Subcutaneous preadipocyte (primary cell): ENCODE results near the gene PGA5. TPM values are rescaled to one million over a fixed set of nuclear protein-coding genes. Genes with fewer than 3 reads are reported as not detected.

Source experiments
- total RNA-seq: library from RNA; depleted of rRNA; stranded (reverse); fragments of >200 nt; gene quantifications from 2 replicates; pipeline ENCODE4 v1.2.3, GENCODE V29; 2012

PGA5 gene
- total RNA-seq, result 0.37 and 0.39 TPM in 2 replicates

DNA sequence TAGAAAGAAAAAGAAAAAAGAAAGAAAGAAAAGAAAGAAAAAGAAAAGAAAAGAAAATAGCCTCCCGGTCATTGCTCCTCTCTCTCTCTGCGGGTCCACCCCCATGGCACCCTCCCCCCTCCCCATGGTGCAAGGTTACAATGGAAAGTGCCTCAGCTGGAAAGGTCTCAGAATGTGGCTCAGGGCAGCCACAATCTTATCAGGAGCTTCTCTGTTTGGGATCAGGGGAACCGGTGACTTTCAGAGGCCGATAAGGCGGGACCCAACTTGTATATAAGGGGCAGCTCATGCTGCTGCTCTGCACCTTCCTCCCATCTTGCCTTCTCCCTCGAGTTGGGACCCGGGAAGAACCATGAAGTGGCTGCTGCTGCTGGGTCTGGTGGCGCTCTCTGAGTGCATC is at the start of gene PGA5:
Gene PGA5, plus strand, starts transcription at position 301 of the 400 bp plus-strand sequence. Its CDS starts 52 bp downstream, at position 353.

DNA sequence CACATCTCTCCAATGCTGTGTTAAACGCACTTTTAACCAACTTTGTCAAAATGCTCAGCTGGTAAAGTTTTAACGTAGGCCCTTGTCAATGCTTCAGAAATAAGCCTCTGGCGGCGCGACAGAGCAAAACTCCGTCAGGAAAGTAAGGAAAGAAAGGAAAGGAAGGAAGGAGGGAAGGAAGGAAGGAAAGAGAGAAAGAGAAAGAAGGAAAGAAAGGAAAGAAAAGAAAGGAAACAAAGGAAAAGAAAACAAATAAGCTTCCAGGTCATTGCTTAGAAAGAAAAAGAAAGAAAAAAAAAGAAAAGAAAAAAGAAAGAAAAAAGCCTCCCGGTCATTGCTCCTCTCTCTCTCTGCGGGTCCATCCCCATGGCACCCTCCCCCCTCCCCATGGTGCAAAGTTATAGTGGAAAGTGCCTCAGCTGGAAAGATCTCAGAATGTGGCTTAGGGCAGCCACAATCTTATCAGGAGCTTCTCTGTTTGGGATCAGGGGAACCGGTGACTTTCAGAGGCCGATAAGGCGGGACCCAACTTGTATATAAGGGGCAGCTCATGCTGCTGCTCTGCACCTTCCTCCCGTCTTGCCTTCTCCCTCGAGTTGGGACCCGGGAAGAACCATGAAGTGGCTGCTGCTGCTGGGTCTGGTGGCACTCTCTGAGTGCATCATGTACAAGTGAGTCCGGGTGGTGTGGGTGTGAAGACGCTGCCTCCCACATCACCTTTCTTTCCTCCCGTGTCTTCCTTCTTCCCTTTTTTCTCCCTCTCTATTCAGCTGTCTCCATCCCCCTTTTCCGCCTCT is 37.8 kb upstream of the PGA5 start, which contains the start of gene PGA3:
Gene PGA3, plus strand, starts transcription at position 566 of the 797 bp plus-strand sequence. Its CDS starts 50 bp downstream, at position 616.

DNA sequence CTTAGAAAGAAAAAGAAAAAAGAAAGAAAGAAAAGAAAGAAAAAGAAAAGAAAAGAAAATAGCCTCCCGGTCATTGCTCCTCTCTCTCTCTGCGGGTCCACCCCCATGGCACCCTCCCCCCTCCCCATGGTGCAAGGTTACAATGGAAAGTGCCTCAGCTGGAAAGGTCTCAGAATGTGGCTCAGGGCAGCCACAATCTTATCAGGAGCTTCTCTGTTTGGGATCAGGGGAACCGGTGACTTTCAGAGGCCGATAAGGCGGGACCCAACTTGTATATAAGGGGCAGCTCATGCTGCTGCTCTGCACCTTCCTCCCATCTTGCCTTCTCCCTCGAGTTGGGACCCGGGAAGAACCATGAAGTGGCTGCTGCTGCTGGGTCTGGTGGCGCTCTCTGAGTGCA is 18.9 kb upstream of the PGA5 start, which contains the start of gene PGA4:
Gene PGA4, plus strand, starts transcription at position 301 of the 400 bp plus-strand sequence. Its CDS starts 54 bp downstream, at position 355.

DNA sequence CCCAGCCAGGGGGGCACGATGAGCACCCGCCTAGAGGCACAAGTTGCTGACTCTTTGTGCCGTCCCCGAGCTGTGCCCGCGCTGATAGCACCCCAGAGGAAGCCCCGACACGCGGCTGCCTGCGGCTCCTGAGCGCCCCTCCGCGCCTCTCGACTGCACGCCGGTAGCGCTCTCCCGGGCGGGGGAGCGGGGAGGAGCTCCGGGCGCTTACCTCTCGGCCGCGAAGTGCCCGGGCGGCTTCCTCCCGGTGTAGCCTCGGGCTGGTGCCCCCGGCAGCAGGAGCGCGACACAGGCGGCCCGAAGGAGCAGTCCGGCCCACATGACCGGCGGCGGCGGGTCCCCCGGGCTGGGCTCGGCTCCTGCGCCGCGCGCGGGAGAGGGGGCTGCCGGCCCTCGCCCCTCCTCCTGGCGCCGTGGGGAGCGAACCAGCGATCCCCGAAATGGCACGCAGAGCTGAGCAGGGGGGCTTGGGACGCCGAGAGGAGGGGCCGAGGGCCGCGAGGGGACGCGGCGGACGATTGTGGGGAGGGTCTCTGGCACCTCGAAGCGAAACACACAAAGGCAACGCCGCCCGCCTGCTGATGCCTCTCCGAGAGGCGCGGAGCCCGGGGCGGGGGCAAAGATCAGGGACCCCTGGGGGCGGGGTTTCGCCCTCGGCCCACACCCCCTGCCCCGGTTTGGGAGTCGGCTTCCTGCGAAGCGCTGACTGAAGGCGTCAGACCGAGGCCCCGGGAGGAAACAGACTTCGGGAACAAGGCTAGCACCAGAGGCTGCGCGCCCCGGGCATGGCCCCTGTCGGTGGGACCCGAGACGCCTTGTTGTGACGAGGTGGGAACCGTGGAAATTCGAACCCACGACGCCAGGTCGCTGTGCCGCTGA is 54.0 kb downstream of the PGA5 start, which contains the start of gene VWCE:
Gene VWCE, minus strand, starts transcription at position 600 of the 879 bp plus-strand sequence. Its CDS starts 279 bp downstream, at position 321.

Other genes with a start within 250 kb of the PGA5 start
- not detected in 2 replicates for gene CD5, start 138.7 kb upstream of the PGA5 start, total RNA-seq
- 12.9 and 16.2 TPM in 2 replicates for gene VPS37C, start 79.7 kb upstream of the PGA5 start, total RNA-seq
- 0.73 and 2.2 TPM in 2 replicates for gene PGA3, start 37.7 kb upstream of the PGA5 start, total RNA-seq
- under 0.01 and 0.37 TPM in 2 replicates for gene PGA4, start 18.8 kb upstream of the PGA5 start, total RNA-seq
- gene VWCE, start 54.1 kb downstream of the PGA5 start, total RNA-seq, result 3.1 and 8.1 TPM in 2 replicates
- 241 and 273 TPM in 2 replicates for gene DDB1, start 91.9 kb downstream of the PGA5 start, total RNA-seq
- gene TKFC, start 92.1 kb downstream of the PGA5 start, total RNA-seq, result 23.9 and 29.1 TPM in 2 replicates
- 28.2 and 29.4 TPM in 2 replicates for gene CYB561A3, start 120.7 kb downstream of the PGA5 start, total RNA-seq
- gene TMEM138, start 121.2 kb downstream of the PGA5 start, total RNA-seq, result 23.1 and 25.6 TPM in 2 replicates
- 4.7 and 5.1 TPM in 2 replicates for gene TMEM216, start 151.4 kb downstream of the PGA5 start, total RNA-seq
- 24.6 and 31.7 TPM in 2 replicates for gene CPSF7, start 188.8 kb downstream of the PGA5 start, total RNA-seq
- gene SDHAF2, start 188.9 kb downstream of the PGA5 start, total RNA-seq, result 31.5 and 39.7 TPM in 2 replicates